ENCODE data around the gene CNPY1.

GRCh38 chr7:155527664-155528063 lies 18.7 kb downstream of the CNPY1 start:
- TF ChIP-seq CTCF (IDR thresholded peaks at IDR 0.05): no peak
- no peak for TF ChIP-seq POLR2A (IDR thresholded peaks at IDR 0.05)

Data from breast epithelium (tissue), 3 donors.